Natural killer cell (primary cell): ENCODE data around the gene CHRM3. TPM values are rescaled to one million over a fixed set of nuclear protein-coding genes. Genes with fewer than 3 reads are reported as not detected.
"Not testable (repeated sequence)": the region's sequence is repeated elsewhere in the genome, so short reads cannot be mapped to it uniquely, and the experiment has no call there.

Experiments used
- ATAC-seq, 3 donors: fragments of 150-1000 bp in 2 of 3; fragments of 200-7000 bp in 1 of 3; cut with Tn5 transposase; 1 replicate in 1 of 3; 2 replicates in 2 of 3; pipeline ENCODE4 v1.10.0; 2021; ENCODE audit warnings: mild to moderate bottlenecking in 2 of 3, moderate library complexity in 2 of 3
- DNase-seq, 2 donors: peaks; one replicate each; pipeline versions ENCODE4 v3.0.0 to v3.0.0-alpha.2; 2013 to 2021; ENCODE audit warnings: mixed read lengths in 1 of 2
- H3K27ac ChIP-seq: one replicate; pipeline ENCODE4 v1.5.1; 2013; ENCODE audit warnings: mild to moderate bottlenecking, low read length
- H3K27me3 ChIP-seq: one replicate; pipeline ENCODE4 v1.6.1; 2013; ENCODE audit warnings: low read length; ENCODE audit not compliant: control insufficient read depth, insufficient read depth
- H3K36me3 ChIP-seq: one replicate; pipeline ENCODE4 v1.6.1; 2013; ENCODE audit warnings: low read length; ENCODE audit not compliant: control insufficient read depth, insufficient read depth
- H3K4me1 ChIP-seq: one replicate; pipeline ENCODE4 v1.6.1; 2013; ENCODE audit warnings: low read length; ENCODE audit not compliant: control insufficient read depth, insufficient read depth
- H3K4me3 ChIP-seq: one replicate; pipeline ENCODE4 v1.5.1; 2013; ENCODE audit warnings: low read length
- H3K9me3 ChIP-seq: one replicate; pipeline ENCODE4 v1.6.1; 2013; ENCODE audit warnings: low read length; ENCODE audit not compliant: control insufficient read depth, insufficient read depth
- H3K27ac Mint-ChIP-seq, 2 donors: one replicate each; pipeline ENCODE4 v1.8.0; 2022; ENCODE audit warnings: mild to moderate bottlenecking in 2 of 2, mixed read lengths in 2 of 2, moderate library complexity in 1 of 2
- H3K27me3 Mint-ChIP-seq, 2 donors: one replicate each; pipeline ENCODE4 v1.8.0; 2022; ENCODE audit warnings: low read depth in 2 of 2, mixed read lengths in 2 of 2
- H3K36me3 Mint-ChIP-seq: one replicate; pipeline ENCODE4 v1.8.0; 2022; ENCODE audit warnings: mixed read lengths
- H3K4me1 Mint-ChIP-seq, 2 donors: one replicate each; pipeline ENCODE4 v1.8.0; 2022; ENCODE audit warnings: mixed read lengths in 2 of 2
- H3K4me3 Mint-ChIP-seq: one replicate; pipeline ENCODE4 v1.8.0; 2022; ENCODE audit warnings: mild to moderate bottlenecking, moderate library complexity, mixed read lengths
- H3K9me3 Mint-ChIP-seq, 2 donors: one replicate each; pipeline ENCODE4 v1.8.0; 2022; ENCODE audit warnings: mixed read lengths in 2 of 2
- CTCF ChIP-seq: fragments of 200-600 bp; IDR thresholded peaks from one replicate; pipeline ENCODE4 v1.8.0; 2022; ENCODE audit warnings: antibody characterized with exemption
- WGBS: methylation state at CpG from one replicate; pipeline ENCODE4 v1.1.7; 2013; ENCODE audit warnings: missing lambda C conversion rate; ENCODE audit not compliant: insufficient coverage; 5-methylcytosine and 5-hydroxymethylcytosine counted together
- intact Hi-C: fragments of 100-400 bp; cut with micrococcal nuclease; formaldehyde crosslinking; loops from one replicate; pipeline ENCODE4 v1.14.2; 2022
- total RNA-seq, 4 donors: library from RNA; stranded (reverse); fragments of 120-200 nt in 1 of 4; gene quantifications; one replicate each; pipeline versions ENCODE4 v1.2.3 to v1.2.4, GENCODE V29; 2013 to 2022

CHRM3 gene
- total RNA-seq, 3 donors from 2014 or later (not counting 1 experiment from before 2014, with no cell fraction given), result not detected

GRCh38 chr1:239368436-239369109 lies 17.8 kb upstream of the CHRM3 start:
- Histone ChIP-seq H3K9me3 (no peaks in the 10 kb centered on the region), H3K4me3 (no peak overlapping the region), H3K27ac (no peak overlapping the region), H3K36me3 (no peaks in the 10 kb centered on the region), H3K27me3 (no peaks in the 10 kb centered on the region), H3K4me1 (no peaks in the 10 kb centered on the region)
- Mint-ChIP-seq H3K27me3 (peaks cover 4 to 9% of the 10 kb centered on the region in 2 donors), H3K36me3 (peaks cover 5% of the 10 kb centered on the region), H3K27ac (no peak overlapping the region), H3K4me1 (no peaks in the 10 kb centered on the region), H3K4me3 (no peak overlapping the region), H3K9me3 (peaks cover 0 to 9% of the 10 kb centered on the region in 2 donors)
- ATAC-seq, result no peak
- intact Hi-C loops, result no loop called here
- no peak for DNase-seq
- no peak for TF ChIP-seq CTCF
- 61% methylated on average over 4 of the region's 7 CpGs for WGBS

DNA sequence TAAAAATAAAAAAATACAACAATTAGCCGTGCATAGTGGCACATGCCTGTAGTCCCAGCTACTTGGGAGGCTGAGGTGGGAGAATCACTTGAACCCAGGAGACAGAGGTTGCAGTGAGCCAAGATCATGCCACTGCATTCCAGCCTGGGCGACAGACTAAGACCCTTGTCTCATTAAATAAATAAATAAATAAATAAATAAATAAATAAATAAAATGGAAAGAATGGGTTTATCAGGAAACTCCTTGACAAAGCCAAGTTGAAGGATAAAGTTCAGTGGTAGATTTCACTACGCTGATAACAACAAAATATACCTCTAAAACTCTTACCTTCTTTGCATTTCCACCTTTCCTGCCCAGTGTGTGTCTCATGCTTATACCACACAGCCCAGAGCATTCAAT lies 15.5 kb upstream of the CHRM3 start:
- H3K27ac Mint-ChIP-seq, H3K27me3 Mint-ChIP-seq, H3K36me3 Mint-ChIP-seq, H3K36me3 ChIP-seq, H3K27ac ChIP-seq, ATAC-seq, H3K9me3 ChIP-seq, H3K4me3 ChIP-seq, H3K4me1 Mint-ChIP-seq, intact Hi-C loops, DNase-seq, H3K4me3 Mint-ChIP-seq, H3K9me3 Mint-ChIP-seq, H3K4me1 ChIP-seq, H3K27me3 ChIP-seq: not testable (repeated sequence)
- 38% methylated on average over 2 of the region's 3 CpGs for WGBS

DNA sequence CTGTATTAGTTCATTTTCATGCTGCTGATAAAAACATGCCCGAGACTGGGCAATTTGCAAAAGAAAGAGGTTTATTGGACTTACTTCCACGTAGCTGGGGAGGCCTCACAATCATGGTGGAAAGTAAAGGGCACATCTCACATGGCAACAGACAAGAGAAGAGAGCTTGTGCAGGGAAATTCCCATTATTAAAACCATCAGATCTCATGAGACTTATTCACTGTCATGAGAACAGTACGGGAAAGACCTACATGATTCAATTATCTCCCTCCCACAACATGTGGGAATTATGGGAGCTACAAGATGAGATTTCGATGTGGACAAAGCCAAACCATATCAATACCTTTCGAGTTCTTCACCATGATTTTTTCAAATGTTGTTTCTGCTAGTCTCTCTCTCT lies 3.7 kb upstream of the CHRM3 start:
- H3K9me3 Mint-ChIP-seq, result no peaks in the 10 kb centered on the region
- Histone ChIP-seq H3K36me3 (no peaks in the 10 kb centered on the region), H3K9me3 (no peaks in the 10 kb centered on the region), H3K27me3 (peaks cover 9% of the 10 kb centered on the region), H3K4me3 (no peak overlapping the region), H3K27ac (no peak overlapping the region), H3K4me1 (peaks cover 12% of the 10 kb centered on the region)
- H3K36me3 Mint-ChIP-seq, result no peaks in the 10 kb centered on the region
- DNase-seq (no peak), ATAC-seq (no peak)
- intact Hi-C loops, result no loop called here
- peaks cover 6 to 7% of the 10 kb centered on the region in 2 donors for H3K4me1 Mint-ChIP-seq
- WGBS, result 79% methylated on average over 5 of the region's 5 CpGs
- H3K4me3 Mint-ChIP-seq, result no peak overlapping the region
- no peak for TF ChIP-seq CTCF
- H3K27me3 Mint-ChIP-seq, result peaks cover 24 to 64% of the 10 kb centered on the region in 2 donors
- H3K27ac Mint-ChIP-seq, result no peak overlapping the region

- no peaks in the 10 kb centered on the region for H3K36me3 ChIP-seq
- no peak overlapping the region for H3K27ac ChIP-seq
- no peaks in the 10 kb centered on the region for H3K9me3 Mint-ChIP-seq
- H3K4me1 ChIP-seq, result peaks cover 14% of the 10 kb centered on the region
- peaks cover 33 to 74% of the 10 kb centered on the region in 2 donors for H3K27me3 Mint-ChIP-seq
- WGBS, result 85% methylated on average over 3 of the region's 3 CpGs
- H3K4me3 ChIP-seq, result no peak overlapping the region
- DNase-seq (no peak), ATAC-seq (no peak)
- no peaks in the 10 kb centered on the region for H3K9me3 ChIP-seq
- intact Hi-C loops, result no loop called here
- H3K36me3 Mint-ChIP-seq, result no peaks in the 10 kb centered on the region
- H3K4me1 Mint-ChIP-seq, result peaks cover 6 to 7% of the 10 kb centered on the region in 2 donors
- H3K4me3 Mint-ChIP-seq, result no peak overlapping the region
- TF ChIP-seq CTCF, result no peak
- H3K27me3 ChIP-seq, result peaks cover 9% of the 10 kb centered on the region
- H3K27ac Mint-ChIP-seq, result no peak overlapping the region
Observed at GRCh38 chr1:239383714-239384113, 2.7 kb upstream of the CHRM3 start.
